ENCODE data around the gene HLA-DMB.
A peak's percentile ranks its signal among the peaks of the same experiment; 100 is the strongest.

Gene HLA-DMB

GRCh38 chr6:32975886-32976285, 35.1 kb upstream of the HLA-DMB start:
- H3K4me1 Mint-ChIP-seq (ENCODE audit: low read depth): peaks cover 63% of the 10 kb centered on the region
- intact Hi-C loops (cut with micrococcal nuclease): no loop called here
- H3K27me3 Mint-ChIP-seq: no peaks in the 10 kb centered on the region
- no peaks in the 10 kb centered on the region for H3K9me3 Mint-ChIP-seq
- H3K4me3 Mint-ChIP-seq: peak overlapping the region; percentile 97
- H3K36me3 Mint-ChIP-seq (ENCODE audit: low read depth): peaks cover 100% of the 10 kb centered on the region
- peak overlapping the region; percentile 42 for H3K27ac Mint-ChIP-seq

GRCh38 chr6:32974541-32975308, 33.9 kb upstream of the HLA-DMB start:
- H3K27ac Mint-ChIP-seq: peak overlapping the region; percentile 100
- H3K4me3 Mint-ChIP-seq: peak overlapping the region; percentile 97
- H3K9me3 Mint-ChIP-seq: no peaks in the 10 kb centered on the region
- no peaks in the 10 kb centered on the region for H3K27me3 Mint-ChIP-seq
- H3K36me3 Mint-ChIP-seq (ENCODE audit: low read depth): peaks cover 100% of the 10 kb centered on the region
- intact Hi-C loops (cut with micrococcal nuclease): loop anchor here (5.0 kb wide), 2 partner anchors 37 to 132 kb away; partner anchors contain the start of gene PSMB8
- peaks cover 53% of the 10 kb centered on the region for H3K4me1 Mint-ChIP-seq (ENCODE audit: low read depth)

- Mint-ChIP-seq H3K27me3 (no peaks in the 10 kb centered on the region), H3K4me3 (peak overlapping the region; percentile 97), H3K4me1 (ENCODE audit: low read depth) (peaks cover 51% of the 10 kb centered on the region), H3K36me3 (ENCODE audit: low read depth) (peaks cover 100% of the 10 kb centered on the region), H3K9me3 (no peaks in the 10 kb centered on the region), H3K27ac (peak overlapping the region; percentile 100)
- intact Hi-C loops (cut with micrococcal nuclease): loop anchor here (5.0 kb wide), 2 partner anchors 37 to 132 kb away; partner anchors contain the start of gene PSMB8
Observed at GRCh38 chr6:32974016-32974333, 33.1 kb upstream of the HLA-DMB start.

- Mint-ChIP-seq H3K4me3 (peak overlapping the region; percentile 97), H3K4me1 (ENCODE audit: low read depth) (peaks cover 45% of the 10 kb centered on the region)
Observed at GRCh38 chr6:32973144-32974015, 32.6 kb upstream of the HLA-DMB start.

GRCh38 chr6:32972353-32973143, 31.7 kb upstream of the HLA-DMB start:
- H3K36me3 Mint-ChIP-seq (ENCODE audit: low read depth): peaks cover 100% of the 10 kb centered on the region
- H3K4me1 Mint-ChIP-seq (ENCODE audit: low read depth): peaks cover 40% of the 10 kb centered on the region
- H3K9me3 Mint-ChIP-seq: no peaks in the 10 kb centered on the region
- H3K4me3 Mint-ChIP-seq: peak overlapping the region; percentile 97
- peak overlapping the region; percentile 100 for H3K27ac Mint-ChIP-seq
- no peaks in the 10 kb centered on the region for H3K27me3 Mint-ChIP-seq
- intact Hi-C loops (cut with micrococcal nuclease): loop anchor here (2.0 to 5.0 kb wide), 3 partner anchors 20 to 130 kb away; partner anchors contain the start of genes HLA-DMA and PSMB8

More at GRCh38 chr6:32973144-32974015, 32.6 kb upstream of the HLA-DMB start:
- intact Hi-C loops (cut with micrococcal nuclease): loop anchor here (2.0 to 5.0 kb wide), 3 partner anchors 21 to 131 kb away; partner anchors contain the start of genes HLA-DMA and PSMB8
- H3K36me3 Mint-ChIP-seq (ENCODE audit: low read depth): peaks cover 100% of the 10 kb centered on the region
- no peaks in the 10 kb centered on the region for H3K27me3 Mint-ChIP-seq
- H3K27ac Mint-ChIP-seq: peak overlapping the region; percentile 100
- H3K9me3 Mint-ChIP-seq: no peaks in the 10 kb centered on the region

- Mint-ChIP-seq H3K27me3 (no peaks in the 10 kb centered on the region), H3K4me3 (peak overlapping the region; percentile 97), H3K27ac (peak overlapping the region; percentile 100), H3K4me1 (ENCODE audit: low read depth) (peaks cover 40% of the 10 kb centered on the region), H3K36me3 (ENCODE audit: low read depth) (peaks cover 94% of the 10 kb centered on the region), H3K9me3 (no peaks in the 10 kb centered on the region)
- intact Hi-C loops (cut with micrococcal nuclease): loop anchor here (2.0 to 5.0 kb wide), 3 partner anchors 19 to 129 kb away; partner anchors contain the start of genes HLA-DMA and PSMB8
Observed at GRCh38 chr6:32971581-32972352, 30.9 kb upstream of the HLA-DMB start.

- H3K4me3 Mint-ChIP-seq: peak overlapping the region; percentile 97
- H3K36me3 Mint-ChIP-seq (ENCODE audit: low read depth): peaks cover 89% of the 10 kb centered on the region
- H3K27me3 Mint-ChIP-seq: no peaks in the 10 kb centered on the region
- no peaks in the 10 kb centered on the region for H3K9me3 Mint-ChIP-seq
- H3K4me1 Mint-ChIP-seq (ENCODE audit: low read depth): peaks cover 40% of the 10 kb centered on the region
- intact Hi-C loops (cut with micrococcal nuclease): loop anchor here (5.0 kb wide), 2 partner anchors 34 to 129 kb away; partner anchors contain the start of gene PSMB8
- peak overlapping the region; percentile 100 for H3K27ac Mint-ChIP-seq
Observed at GRCh38 chr6:32971242-32971580, 30.4 kb upstream of the HLA-DMB start.

GRCh38 chr6:32970413-32971241, 29.8 kb upstream of the HLA-DMB start:
- Mint-ChIP-seq H3K27ac (peak overlapping the region; percentile 100), H3K27me3 (no peaks in the 10 kb centered on the region), H3K4me1 (ENCODE audit: low read depth) (peaks cover 40% of the 10 kb centered on the region), H3K36me3 (ENCODE audit: low read depth) (peaks cover 83% of the 10 kb centered on the region), H3K9me3 (no peaks in the 10 kb centered on the region), H3K4me3 (peak overlapping the region; percentile 97)
- intact Hi-C loops (cut with micrococcal nuclease): loop anchor here (5.0 kb wide), 2 partner anchors 33 to 128 kb away; partner anchors contain the start of gene PSMB8

- Mint-ChIP-seq H3K27me3 (no peaks in the 10 kb centered on the region), H3K36me3 (ENCODE audit: low read depth) (peaks cover 82% of the 10 kb centered on the region), H3K9me3 (no peaks in the 10 kb centered on the region), H3K4me1 (ENCODE audit: low read depth) (peaks cover 40% of the 10 kb centered on the region), H3K27ac (peak overlapping the region; percentile 100), H3K4me3 (peak overlapping the region; percentile 97)
- intact Hi-C loops (cut with micrococcal nuclease): loop anchor here (5.0 kb wide), 3 partner anchors 33 to 128 kb away; partner anchors contain the start of gene PSMB8
Observed at GRCh38 chr6:32969685-32970412, 29.0 kb upstream of the HLA-DMB start.

- peak overlapping the region; percentile 97 for H3K4me3 Mint-ChIP-seq
- peaks cover 44% of the 10 kb centered on the region for H3K4me1 Mint-ChIP-seq (ENCODE audit: low read depth)
- no peaks in the 10 kb centered on the region for H3K27me3 Mint-ChIP-seq
- H3K27ac Mint-ChIP-seq: peak overlapping the region; percentile 100
- intact Hi-C loops (cut with micrococcal nuclease): loop anchor here (5.0 kb wide), 1 partner anchor 77 kb away; no protein-coding TSS in a partner anchor
- peaks cover 74% of the 10 kb centered on the region for H3K36me3 Mint-ChIP-seq (ENCODE audit: low read depth)
- H3K9me3 Mint-ChIP-seq: no peaks in the 10 kb centered on the region
Observed at GRCh38 chr6:32968867-32969684, 28.2 kb upstream of the HLA-DMB start.

All from dendritic cell treated with granulocyte-macrophage colony-stimulating factor and Interleukin-4, amounts not matched to agents 40 ng/mL and 50 ng/mL, for 4 days (primary cell).